PC-9 (cell line): ENCODE results near the gene C5. TPM values are rescaled to one million over a fixed set of nuclear protein-coding genes. Genes with fewer than 3 reads are reported as not detected.

Experiments used
- BruUV-seq: library from RNA; stranded (reverse); fragments of 400-500 nt; replicated peaks from 2 replicates; lab custom pipeline; 2021; lab: Mats Ljungman, UMichigan
- CTCF ChIA-PET: fragments of 300-600 bp; sonication (Branson Sonifier 250); formaldehyde crosslinking; loops from one replicate; lab custom pipeline; 2022; ENCODE audit warnings: antibody characterized with exemption; lab: Charles Lee
- POLR2A ChIA-PET: fragments of 300-600 bp; sonication (Branson Sonifier 250); formaldehyde crosslinking; loops from one replicate; lab custom pipeline; 2022; ENCODE audit warnings: antibody characterized with exemption; ENCODE audit not compliant: unreplicated experiment; lab: Charles Lee
- DNase-seq, 2 experiments: peaks; one replicate each; pipeline versions ENCODE4 v3.0.0 to v3.0.0-alpha.2; 2015 to 2022; ENCODE audit warnings: mixed read lengths in 1 of 2
- H2AFZ ChIP-seq: fragments of 200-600 bp; sonication (generic); 2 replicates; pipeline ENCODE4 v1.8.1; 2017; ENCODE audit warnings: antibody characterized with exemption
- H3F3A ChIP-seq: fragments of 200-600 bp; sonication (generic); 2 replicates; pipeline ENCODE4 v1.8.1; 2017; ENCODE audit warnings: antibody characterized with exemption, mild to moderate bottlenecking, low read depth; ENCODE audit not compliant: insufficient read depth
- H3K27ac ChIP-seq: fragments of 200-600 bp; sonication (generic); 2 replicates; pipeline ENCODE4 v1.6.1; 2016; ENCODE audit warnings: mixed run types
- H3K27me3 ChIP-seq: fragments of 200-600 bp; sonication (generic); 2 replicates; pipeline ENCODE4 v1.6.1; 2016; ENCODE audit warnings: low read depth, mixed run types; ENCODE audit not compliant: insufficient read depth
- H3K36me3 ChIP-seq: fragments of 200-600 bp; sonication (generic); 2 replicates; pipeline ENCODE4 v1.6.1; 2016; ENCODE audit warnings: low read depth, mixed run types
- H3K4me1 ChIP-seq: fragments of 200-600 bp; sonication (generic); replicated peaks from 2 replicates; pipeline ENCODE4 v1.6.1; 2016; ENCODE audit warnings: mixed run types; ENCODE audit not compliant: insufficient read depth
- H3K4me2 ChIP-seq: fragments of 200-600 bp; sonication (generic); 2 replicates; pipeline ENCODE4 v1.6.1; 2017; ENCODE audit warnings: mixed run types
- H3K4me3 ChIP-seq: fragments of 200-600 bp; sonication (generic); 2 replicates; pipeline ENCODE4 v1.6.1; 2016; ENCODE audit warnings: mixed run types
- H3K79me2 ChIP-seq: fragments of 200-600 bp; sonication (generic); 2 replicates; pipeline ENCODE4 v1.6.1; 2017; ENCODE audit warnings: low read depth, mixed run types
- H3K9me2 ChIP-seq: fragments of 200-600 bp; sonication (generic); 2 replicates; pipeline ENCODE4 v1.8.1; 2017; ENCODE audit warnings: mild to moderate bottlenecking; ENCODE audit not compliant: insufficient read depth
- H3K9me3 ChIP-seq: fragments of 200-600 bp; sonication (generic); 2 replicates; pipeline ENCODE4 v1.8.1; 2016; ENCODE audit warnings: low read depth; ENCODE audit not compliant: insufficient read depth
- H4K20me1 ChIP-seq: fragments of 200-600 bp; sonication (generic); 2 replicates; pipeline ENCODE4 v1.8.1; 2017; ENCODE audit not compliant: insufficient read depth
- CTCF ChIP-seq: fragments of 200-600 bp; sonication (generic); conservative IDR thresholded peaks from 2 replicates; pipeline ENCODE4 v1.6.1; 2017; ENCODE audit warnings: mixed run types, antibody characterized with exemption, mild to moderate bottlenecking, moderate library complexity
- EZH2 ChIP-seq: fragments of 200-600 bp; sonication (generic); IDR thresholded peaks from 2 replicates; pipeline ENCODE4 v1.8.0; 2017; ENCODE audit warnings: antibody characterized with exemption, low read depth
- intact Hi-C: fragments of 100-400 bp; cut with micrococcal nuclease; formaldehyde crosslinking; loops from one replicate; pipeline ENCODE4 v1.10.0; 2022; ENCODE audit not compliant: unreplicated experiment
- total RNA-seq: library from RNA; stranded (reverse); gene quantifications from 2 replicates; pipeline ENCODE4 v1.2.3, GENCODE V29; 2021

C5 gene
- total RNA-seq, 1 experiment from 2014 or later: 11.5 TPM

GRCh38 chr9:121048618-121049017, 1.5 kb downstream of the C5 start:
- H3K27ac ChIP-seq: no peak overlapping the region
- H2AFZ ChIP-seq: no peak overlapping the region
- BruUV-seq: no TSS peak
- ChIA-PET CTCF (no interaction called here), POLR2A (no interaction called here)
- H3K79me2 ChIP-seq: no peaks in the 10 kb centered on the region
- H4K20me1 ChIP-seq: no peaks in the 10 kb centered on the region
- H3F3A ChIP-seq: no peaks in the 10 kb centered on the region
- H3K4me2 ChIP-seq: no peak overlapping the region
- no peak for TF ChIP-seq EZH2
- TF ChIP-seq CTCF: no peak
- H3K9me3 ChIP-seq: no peaks in the 10 kb centered on the region
- no peaks in the 10 kb centered on the region for H3K27me3 ChIP-seq
- DNase-seq: no peak
- no peak overlapping the region for H3K4me3 ChIP-seq
- H3K4me1 ChIP-seq: no peaks in the 10 kb centered on the region; the same call in 1 of the 2 replicates
- no peaks in the 10 kb centered on the region for H3K36me3 ChIP-seq
- intact Hi-C loops: no loop called here
- H3K9me2 ChIP-seq: no peaks in the 10 kb centered on the region

GRCh38 chr9:121048175-121048574, 1.9 kb downstream of the C5 start:
- ChIA-PET CTCF (no interaction called here), POLR2A (interaction anchor here (0.7 kb wide), 1 partner anchor 23 kb away, joined by 3 read pairs; no protein-coding TSS in a partner anchor)
- no peaks in the 10 kb centered on the region for H3K9me3 ChIP-seq
- no peaks in the 10 kb centered on the region for H3F3A ChIP-seq
- H2AFZ ChIP-seq: no peak overlapping the region
- H3K4me1 ChIP-seq: no peaks in the 10 kb centered on the region; the same call in 1 of the 2 replicates
- H3K79me2 ChIP-seq: no peaks in the 10 kb centered on the region
- BruUV-seq: no TSS peak
- H3K27ac ChIP-seq: no peak overlapping the region
- H4K20me1 ChIP-seq: no peaks in the 10 kb centered on the region
- H3K9me2 ChIP-seq: no peaks in the 10 kb centered on the region
- H3K36me3 ChIP-seq: no peaks in the 10 kb centered on the region
- H3K4me2 ChIP-seq: no peak overlapping the region
- no peak for DNase-seq
- TF ChIP-seq CTCF (no peak), EZH2 (no peak)
- intact Hi-C loops: no loop called here
- no peak overlapping the region for H3K4me3 ChIP-seq
- H3K27me3 ChIP-seq: no peaks in the 10 kb centered on the region

- Histone ChIP-seq H3K9me3 (no peaks in the 10 kb centered on the region), H2AFZ (no peak overlapping the region), H4K20me1 (no peaks in the 10 kb centered on the region), H3K4me3 (no peak overlapping the region), H3K4me2 (no peak overlapping the region), H3K79me2 (no peaks in the 10 kb centered on the region), H3K9me2 (no peaks in the 10 kb centered on the region), H3K4me1 (no peaks in the 10 kb centered on the region), H3K27ac (no peak overlapping the region), H3F3A (no peaks in the 10 kb centered on the region), H3K36me3 (no peaks in the 10 kb centered on the region), H3K27me3 (no peaks in the 10 kb centered on the region)
- no TSS peak for BruUV-seq
- TF ChIP-seq EZH2: no peak
- no peak for TF ChIP-seq CTCF
- ChIA-PET CTCF (no interaction called here), POLR2A (interaction anchor here (0.7 kb wide), 1 partner anchor 155 kb away, joined by 7 read pairs; no protein-coding TSS in a partner anchor)
- intact Hi-C loops: no loop called here
- no peak for DNase-seq
Measured at GRCh38 chr9:121038804-121039203, 11.3 kb downstream of the C5 start.
